ENCODE results near the gene RNF41.

Gene RNF41

GRCh38 chr12:56243731-56244181 lies 22.0 kb upstream of the RNF41 start:
- no peak for DNase-seq

GRCh38 chr12:56242986-56243385 lies 21.3 kb upstream of the RNF41 start:
- DNase-seq, result no peak

GRCh38 chr12:56241424-56242303 lies 19.9 kb upstream of the RNF41 start:
- DNase-seq, result no peak

- DNase-seq, result no peak
These were observed 15.8 kb upstream of the RNF41 start for GRCh38 chr12:56237552-56237951.

GRCh38 chr12:56236985-56237384 lies 15.3 kb upstream of the RNF41 start:
- no peak for DNase-seq

- DNase-seq, result no peak
These were observed 14.4 kb upstream of the RNF41 start for GRCh38 chr12:56236091-56236490.

- DNase-seq, result no peak
These were observed 13.2 kb upstream of the RNF41 start for GRCh38 chr12:56234746-56235436.

- DNase-seq, result no peak
These were observed 9.5 kb upstream of the RNF41 start for GRCh38 chr12:56231184-56231582.

GRCh38 chr12:56230432-56231183 lies 8.9 kb upstream of the RNF41 start:
- no peak for DNase-seq

- no peak for DNase-seq
These were observed 8.3 kb upstream of the RNF41 start, which contains the start of gene SLC39A5 for GRCh38 chr12:56229916-56230431. SLC39A5 (plus strand) TSS chr12:56230051; CDS start chr12:56231275, 1,224 bp downstream.

- DNase-seq, result no peak
These were observed 7.4 kb upstream of the RNF41 start for GRCh38 chr12:56229082-56229481.

- no peak for DNase-seq
These were observed 3.2 kb upstream of the RNF41 start for GRCh38 chr12:56224954-56225353.

- DNase-seq, result peak; percentile 90
These were observed 2.5 kb upstream of the RNF41 start, which contains the start of gene NABP2 for GRCh38 chr12:56224102-56224701. NABP2 (plus strand) TSS chr12:56224342; CDS start chr12:56224857, 515 bp downstream.

GRCh38 chr12:56223571-56224101 lies 1.9 kb upstream of the RNF41 start:
- no peak for DNase-seq

GRCh38 chr12:56222531-56222895 lies 791 bp upstream of the RNF41 start:
- no peak for DNase-seq

- no peak for DNase-seq
These were observed 428 bp downstream of the RNF41 start for GRCh38 chr12:56221232-56221756.

- DNase-seq, result no peak
These were observed 1.0 kb downstream of the RNF41 start for GRCh38 chr12:56220611-56221231.

- no peak for DNase-seq
These were observed 1.9 kb downstream of the RNF41 start for GRCh38 chr12:56219840-56220239.

- no peak for DNase-seq
These were observed 5.3 kb downstream of the RNF41 start for GRCh38 chr12:56216461-56216860.

GRCh38 chr12:56213878-56214277 lies 7.8 kb downstream of the RNF41 start:
- DNase-seq, result no peak

- DNase-seq, result no peak
These were observed 9.4 kb downstream of the RNF41 start for GRCh38 chr12:56212361-56212760.

Data from effector CD4-positive, alpha-beta T cell (primary cell).